ENCODE data around the gene ING5.

DNA sequence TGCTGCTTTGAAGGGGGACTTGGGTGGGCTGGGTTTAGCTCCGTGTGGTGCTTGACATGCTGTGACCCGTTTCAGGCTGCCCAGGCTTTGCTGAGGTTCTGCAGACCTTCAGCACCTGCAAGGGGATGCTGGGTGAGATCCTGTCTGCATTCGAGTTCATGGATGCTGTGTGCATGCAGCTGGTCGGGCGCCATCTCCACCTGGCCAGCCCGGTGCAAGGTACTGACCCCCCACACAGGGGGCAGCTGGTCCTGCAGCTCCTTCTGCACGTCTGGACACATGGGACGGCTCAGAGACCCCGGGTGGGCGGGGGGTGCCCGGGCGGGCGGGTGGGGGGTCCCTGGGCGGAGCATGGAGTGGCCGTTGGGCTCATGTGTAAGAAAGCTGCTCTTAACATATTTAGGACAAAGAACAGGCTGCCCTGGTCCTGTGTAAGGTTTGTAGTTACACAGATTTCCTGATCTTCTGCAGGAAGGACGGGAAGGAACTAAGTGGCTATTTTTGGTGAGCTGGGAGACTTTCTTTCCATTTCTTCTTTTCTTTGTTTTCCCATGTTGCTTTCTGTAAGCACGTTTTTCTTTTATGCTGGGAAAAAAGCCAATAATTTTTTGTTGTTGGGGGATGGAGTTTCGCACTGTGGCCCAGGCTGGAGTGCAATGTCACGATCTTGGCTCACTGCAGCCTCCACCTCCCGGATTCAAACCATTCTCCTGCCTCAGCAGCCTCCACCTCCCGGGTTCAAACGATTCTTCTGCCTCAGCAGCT lies 48.4 kb downstream of the ING5 start:
- TF ChIP-seq, protein P1, sequence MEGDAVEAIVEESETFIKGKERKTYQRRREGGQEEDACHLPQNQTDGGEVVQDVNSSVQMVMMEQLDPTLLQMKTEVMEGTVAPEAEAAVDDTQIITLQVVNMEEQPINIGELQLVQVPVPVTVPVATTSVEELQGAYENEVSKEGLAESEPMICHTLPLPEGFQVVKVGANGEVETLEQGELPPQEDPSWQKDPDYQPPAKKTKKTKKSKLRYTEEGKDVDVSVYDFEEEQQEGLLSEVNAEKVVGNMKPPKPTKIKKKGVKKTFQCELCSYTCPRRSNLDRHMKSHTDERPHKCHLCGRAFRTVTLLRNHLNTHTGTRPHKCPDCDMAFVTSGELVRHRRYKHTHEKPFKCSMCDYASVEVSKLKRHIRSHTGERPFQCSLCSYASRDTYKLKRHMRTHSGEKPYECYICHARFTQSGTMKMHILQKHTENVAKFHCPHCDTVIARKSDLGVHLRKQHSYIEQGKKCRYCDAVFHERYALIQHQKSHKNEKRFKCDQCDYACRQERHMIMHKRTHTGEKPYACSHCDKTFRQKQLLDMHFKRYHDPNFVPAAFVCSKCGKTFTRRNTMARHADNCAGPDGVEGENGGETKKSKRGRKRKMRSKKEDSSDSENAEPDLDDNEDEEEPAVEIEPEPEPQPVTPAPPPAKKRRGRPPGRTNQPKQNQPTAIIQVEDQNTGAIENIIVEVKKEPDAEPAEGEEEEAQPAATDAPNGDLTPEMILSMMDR (IDR thresholded peaks at IDR 0.05; ENCODE audit: low read depth, low read length, poor library complexity, severe bottlenecking), result no peak
- no peak for TF ChIP-seq EZH2phosphoT487 (IDR thresholded peaks at IDR 0.05; ENCODE audit: borderline replicate concordance, low read length)
